ENCODE measurements around the gene RPS4Y2. TPM values are rescaled to one million over a fixed set of nuclear protein-coding genes. Genes with fewer than 3 reads are reported as not detected.

RPS4Y2 gene
- not detected for total RNA-seq
- long read RNA-seq, donor 1, result 0 reads
- long read RNA-seq, donor 2, result 0 reads

DNA sequence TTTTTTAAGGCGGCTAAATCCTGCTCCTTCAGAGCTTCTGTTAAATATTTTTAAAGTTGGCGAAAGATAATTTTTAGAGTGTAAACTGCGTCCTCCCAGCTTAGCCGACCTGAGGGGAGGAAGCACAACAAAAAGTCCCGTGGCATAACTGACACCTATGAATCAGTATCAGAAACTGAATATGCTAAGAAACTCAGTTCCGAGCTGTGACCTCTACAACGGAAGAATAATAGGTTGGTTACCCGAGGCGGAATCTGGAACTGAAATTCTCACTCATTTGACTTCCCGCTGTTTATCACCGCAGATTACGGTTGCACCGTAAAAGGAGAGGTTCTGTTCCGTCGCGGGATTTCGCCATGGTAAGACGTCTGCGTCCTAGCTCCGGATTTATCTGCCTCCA, at the start of gene RPS4Y2:
Gene RPS4Y2 (plus strand): TSS at position 301 of the 400 bp plus-strand sequence. CDS start 56 bp downstream, at position 357.
- ATAC-seq, result no peak
- TF ChIP-seq CTCF (IDR thresholded peaks at IDR 0.05), result no peak
- Histone ChIP-seq H3K9me3 (no peaks in the 10 kb centered on the region), H3K4me3 (no peak within 1 kb of the TSS), H3K36me3 (ENCODE audit: low read depth) (no peaks in the 10 kb centered on the region), H3K4me1 (ENCODE audit: low read depth) (no peaks in the 10 kb centered on the region)
- DNase-seq, result no peak
- intact Hi-C loops (cut with DNase I, micrococcal nuclease), result no loop called here

DNA sequence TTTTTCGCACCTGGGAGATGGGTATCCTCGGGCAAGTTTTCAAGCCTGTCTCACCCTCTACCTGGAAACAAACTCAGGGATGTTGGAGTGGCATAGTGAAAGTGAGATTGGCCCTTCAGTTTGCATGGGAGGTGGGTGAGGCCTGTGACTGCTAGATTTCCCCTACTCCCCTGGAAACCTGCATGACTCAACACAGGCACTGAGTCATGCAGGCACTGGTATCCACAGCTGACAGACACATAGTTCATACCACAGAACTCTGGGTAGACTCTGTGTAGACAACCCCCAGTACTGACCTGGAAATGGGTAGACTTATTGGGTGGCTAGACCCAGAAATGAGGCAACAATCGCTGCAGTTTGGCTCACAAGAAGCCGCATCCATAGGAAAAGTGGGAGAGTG, 41.5 kb upstream of the RPS4Y2 start:
- H3K9me3 ChIP-seq, result no peaks in the 10 kb centered on the region
- no peak overlapping the region for H3K4me3 ChIP-seq
- intact Hi-C loops (cut with DNase I, micrococcal nuclease), result no loop called here
- ATAC-seq (no peak), DNase-seq (no peak)
- TF ChIP-seq CTCF (IDR thresholded peaks at IDR 0.05), result no peak
- H3K36me3 ChIP-seq (ENCODE audit: low read depth), result no peaks in the 10 kb centered on the region
- H3K4me1 ChIP-seq (ENCODE audit: low read depth), result no peaks in the 10 kb centered on the region

- intact Hi-C loops (cut with DNase I, micrococcal nuclease), result no loop called here
- no peaks in the 10 kb centered on the region for H3K4me1 ChIP-seq (ENCODE audit: low read depth)
- ATAC-seq (no peak), DNase-seq (no peak)
- no peak for TF ChIP-seq CTCF (IDR thresholded peaks at IDR 0.05)
- H3K4me3 ChIP-seq, result no peak overlapping the region
- H3K9me3 ChIP-seq, result no peaks in the 10 kb centered on the region
- H3K36me3 ChIP-seq (ENCODE audit: low read depth), result no peaks in the 10 kb centered on the region
These were observed 29.6 kb upstream of the RPS4Y2 start for GRCh38 chrY:20726184-20726907.

- ATAC-seq (no peak), DNase-seq (no peak)
- no peaks in the 10 kb centered on the region for H3K36me3 ChIP-seq (ENCODE audit: low read depth)
- no peak overlapping the region for H3K4me3 ChIP-seq
- no peaks in the 10 kb centered on the region for H3K4me1 ChIP-seq (ENCODE audit: low read depth)
- H3K9me3 ChIP-seq, result no peaks in the 10 kb centered on the region
- intact Hi-C loops (cut with DNase I, micrococcal nuclease), result no loop called here
- TF ChIP-seq CTCF (IDR thresholded peaks at IDR 0.05), result no peak
These were observed 20.7 kb upstream of the RPS4Y2 start for GRCh38 chrY:20735200-20735599.

GRCh38 chrY:20739806-20740205, 16.1 kb upstream of the RPS4Y2 start:
- intact Hi-C loops (cut with DNase I, micrococcal nuclease), result no loop called here
- H3K4me3 ChIP-seq, result no peak overlapping the region
- no peaks in the 10 kb centered on the region for H3K9me3 ChIP-seq
- no peaks in the 10 kb centered on the region for H3K4me1 ChIP-seq (ENCODE audit: low read depth)
- ATAC-seq, result no peak
- H3K36me3 ChIP-seq (ENCODE audit: low read depth), result no peaks in the 10 kb centered on the region
- DNase-seq, result no peak
- TF ChIP-seq CTCF (IDR thresholded peaks at IDR 0.05), result no peak

Data from mucosa of descending colon (tissue), 3 donors.